H1 (cell line): ENCODE data around the gene SMPD2. TPM values are rescaled to one million over a fixed set of nuclear protein-coding genes. Genes with fewer than 3 reads are reported as not detected.

Source experiments
- NRF1 ChIP-seq: IDR thresholded peaks from 2 replicates; pipeline ENCODE4 v1.6.1; 2011; ENCODE audit warnings: mild to moderate bottlenecking, low read depth, low read length, improper control_type of control experiment
- polyA plus RNA-seq, 7 experiments: library from polyadenylated mRNA; depleted of rRNA in 3 of 7; stranded (reverse) in 5 of 7; unstranded in 2 of 7; fragments of >200 nt in 5 of 7; fragments of 200-250 nt in 2 of 7; gene quantifications; 1 replicate in 5 of 7; 2 replicates in 1 of 7; 4 replicates in 1 of 7; pipeline versions ENCODE4 v1.2.1 to v1.2.3, GENCODE V29; 2011 to 2013; ENCODE audit warnings: missing spikeins in 2 of 7, mixed read lengths in 2 of 7
- total RNA-seq: library from RNA; stranded (reverse); fragmentation: NEBNext Ultra II Directional; extraction: Animal tissue kit (Norgen Biotek cat#: 25700); gene quantifications from 2 replicates; pipeline ENCODE4 v1.2.1, GENCODE V29; 2021
- TF ChIP-seq, protein P1 (sequence below): fragments of 300-600 bp; sonication (generic); IDR thresholded peaks from 2 replicates; pipeline ENCODE4 v1.7.1; 2012; ENCODE audit warnings: low read length, moderate library complexity, mild to moderate bottlenecking, inconsistent platforms; ENCODE audit not compliant: insufficient replicate concordance

SMPD2 gene
- total and polyA plus RNA-seq, 2 of the 8 experiments (the other 6 are each of a cell fraction or from before 2014, with no cell fraction given): 11.5 to 17.2 TPM

DNA sequence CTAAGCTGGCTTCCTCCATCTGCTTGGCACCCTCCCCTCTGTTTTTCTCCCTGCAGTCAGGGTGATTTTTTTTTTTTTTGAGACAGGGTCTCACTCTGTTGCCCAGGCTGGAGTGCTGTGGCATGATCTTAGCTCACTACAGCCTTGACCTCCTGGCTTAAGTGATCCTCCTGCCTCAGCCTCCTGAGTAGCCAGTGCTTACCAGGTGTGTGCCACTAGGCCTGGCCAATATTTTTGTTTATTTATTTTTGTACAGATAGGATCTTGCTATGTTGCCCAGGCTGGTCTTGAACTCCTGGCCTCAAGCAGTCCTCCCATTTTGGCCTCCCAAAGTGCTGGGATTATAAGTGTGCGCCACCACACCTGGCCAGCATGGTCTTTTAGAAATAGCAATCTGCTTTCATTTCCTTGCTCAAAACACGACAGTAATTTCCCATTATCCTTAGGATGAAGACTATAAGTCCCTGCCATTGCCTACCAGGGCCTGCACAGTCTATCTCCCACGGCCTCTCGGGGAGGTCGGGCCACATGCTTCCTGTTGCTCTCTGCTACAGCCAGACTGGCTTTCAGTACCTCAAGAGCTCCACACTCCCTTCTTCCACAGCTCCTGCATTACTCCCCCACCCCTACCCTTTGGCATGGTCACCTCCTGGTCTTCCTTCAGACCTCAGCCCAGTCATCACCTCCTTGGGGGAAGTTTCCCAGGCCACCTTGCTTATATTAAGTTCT lies 47.2 kb upstream of the SMPD2 start (continued):
- TF ChIP-seq, protein P1, sequence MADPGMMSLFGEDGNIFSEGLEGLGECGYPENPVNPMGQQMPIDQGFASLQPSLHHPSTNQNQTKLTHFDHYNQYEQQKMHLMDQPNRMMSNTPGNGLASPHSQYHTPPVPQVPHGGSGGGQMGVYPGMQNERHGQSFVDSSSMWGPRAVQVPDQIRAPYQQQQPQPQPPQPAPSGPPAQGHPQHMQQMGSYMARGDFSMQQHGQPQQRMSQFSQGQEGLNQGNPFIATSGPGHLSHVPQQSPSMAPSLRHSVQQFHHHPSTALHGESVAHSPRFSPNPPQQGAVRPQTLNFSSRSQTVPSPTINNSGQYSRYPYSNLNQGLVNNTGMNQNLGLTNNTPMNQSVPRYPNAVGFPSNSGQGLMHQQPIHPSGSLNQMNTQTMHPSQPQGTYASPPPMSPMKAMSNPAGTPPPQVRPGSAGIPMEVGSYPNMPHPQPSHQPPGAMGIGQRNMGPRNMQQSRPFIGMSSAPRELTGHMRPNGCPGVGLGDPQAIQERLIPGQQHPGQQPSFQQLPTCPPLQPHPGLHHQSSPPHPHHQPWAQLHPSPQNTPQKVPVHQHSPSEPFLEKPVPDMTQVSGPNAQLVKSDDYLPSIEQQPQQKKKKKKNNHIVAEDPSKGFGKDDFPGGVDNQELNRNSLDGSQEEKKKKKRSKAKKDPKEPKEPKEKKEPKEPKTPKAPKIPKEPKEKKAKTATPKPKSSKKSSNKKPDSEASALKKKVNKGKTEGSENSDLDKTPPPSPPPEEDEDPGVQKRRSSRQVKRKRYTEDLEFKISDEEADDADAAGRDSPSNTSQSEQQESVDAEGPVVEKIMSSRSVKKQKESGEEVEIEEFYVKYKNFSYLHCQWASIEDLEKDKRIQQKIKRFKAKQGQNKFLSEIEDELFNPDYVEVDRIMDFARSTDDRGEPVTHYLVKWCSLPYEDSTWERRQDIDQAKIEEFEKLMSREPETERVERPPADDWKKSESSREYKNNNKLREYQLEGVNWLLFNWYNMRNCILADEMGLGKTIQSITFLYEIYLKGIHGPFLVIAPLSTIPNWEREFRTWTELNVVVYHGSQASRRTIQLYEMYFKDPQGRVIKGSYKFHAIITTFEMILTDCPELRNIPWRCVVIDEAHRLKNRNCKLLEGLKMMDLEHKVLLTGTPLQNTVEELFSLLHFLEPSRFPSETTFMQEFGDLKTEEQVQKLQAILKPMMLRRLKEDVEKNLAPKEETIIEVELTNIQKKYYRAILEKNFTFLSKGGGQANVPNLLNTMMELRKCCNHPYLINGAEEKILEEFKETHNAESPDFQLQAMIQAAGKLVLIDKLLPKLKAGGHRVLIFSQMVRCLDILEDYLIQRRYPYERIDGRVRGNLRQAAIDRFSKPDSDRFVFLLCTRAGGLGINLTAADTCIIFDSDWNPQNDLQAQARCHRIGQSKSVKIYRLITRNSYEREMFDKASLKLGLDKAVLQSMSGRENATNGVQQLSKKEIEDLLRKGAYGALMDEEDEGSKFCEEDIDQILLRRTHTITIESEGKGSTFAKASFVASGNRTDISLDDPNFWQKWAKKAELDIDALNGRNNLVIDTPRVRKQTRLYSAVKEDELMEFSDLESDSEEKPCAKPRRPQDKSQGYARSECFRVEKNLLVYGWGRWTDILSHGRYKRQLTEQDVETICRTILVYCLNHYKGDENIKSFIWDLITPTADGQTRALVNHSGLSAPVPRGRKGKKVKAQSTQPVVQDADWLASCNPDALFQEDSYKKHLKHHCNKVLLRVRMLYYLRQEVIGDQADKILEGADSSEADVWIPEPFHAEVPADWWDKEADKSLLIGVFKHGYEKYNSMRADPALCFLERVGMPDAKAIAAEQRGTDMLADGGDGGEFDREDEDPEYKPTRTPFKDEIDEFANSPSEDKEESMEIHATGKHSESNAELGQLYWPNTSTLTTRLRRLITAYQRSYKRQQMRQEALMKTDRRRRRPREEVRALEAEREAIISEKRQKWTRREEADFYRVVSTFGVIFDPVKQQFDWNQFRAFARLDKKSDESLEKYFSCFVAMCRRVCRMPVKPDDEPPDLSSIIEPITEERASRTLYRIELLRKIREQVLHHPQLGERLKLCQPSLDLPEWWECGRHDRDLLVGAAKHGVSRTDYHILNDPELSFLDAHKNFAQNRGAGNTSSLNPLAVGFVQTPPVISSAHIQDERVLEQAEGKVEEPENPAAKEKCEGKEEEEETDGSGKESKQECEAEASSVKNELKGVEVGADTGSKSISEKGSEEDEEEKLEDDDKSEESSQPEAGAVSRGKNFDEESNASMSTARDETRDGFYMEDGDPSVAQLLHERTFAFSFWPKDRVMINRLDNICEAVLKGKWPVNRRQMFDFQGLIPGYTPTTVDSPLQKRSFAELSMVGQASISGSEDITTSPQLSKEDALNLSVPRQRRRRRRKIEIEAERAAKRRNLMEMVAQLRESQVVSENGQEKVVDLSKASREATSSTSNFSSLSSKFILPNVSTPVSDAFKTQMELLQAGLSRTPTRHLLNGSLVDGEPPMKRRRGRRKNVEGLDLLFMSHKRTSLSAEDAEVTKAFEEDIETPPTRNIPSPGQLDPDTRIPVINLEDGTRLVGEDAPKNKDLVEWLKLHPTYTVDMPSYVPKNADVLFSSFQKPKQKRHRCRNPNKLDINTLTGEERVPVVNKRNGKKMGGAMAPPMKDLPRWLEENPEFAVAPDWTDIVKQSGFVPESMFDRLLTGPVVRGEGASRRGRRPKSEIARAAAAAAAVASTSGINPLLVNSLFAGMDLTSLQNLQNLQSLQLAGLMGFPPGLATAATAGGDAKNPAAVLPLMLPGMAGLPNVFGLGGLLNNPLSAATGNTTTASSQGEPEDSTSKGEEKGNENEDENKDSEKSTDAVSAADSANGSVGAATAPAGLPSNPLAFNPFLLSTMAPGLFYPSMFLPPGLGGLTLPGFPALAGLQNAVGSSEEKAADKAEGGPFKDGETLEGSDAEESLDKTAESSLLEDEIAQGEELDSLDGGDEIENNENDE: no peak
- TF ChIP-seq NRF1: no peak
